Daoy (cell line): ENCODE measurements around the gene RNU1-2. TPM values are rescaled to one million over a fixed set of nuclear protein-coding genes. Genes with fewer than 3 reads are reported as not detected.
"Not testable (repeated sequence)": the region's sequence is repeated elsewhere in the genome, so short reads cannot be mapped to it uniquely, and the experiment has no call there.

Experiments used
- DNase-seq: peaks from one replicate; pipeline ENCODE4 v3.0.0-alpha.2; 2015; ENCODE audit warnings: low read depth
- total RNA-seq: library from RNA; depleted of rRNA; stranded (reverse); fragments of >200 nt; shearing (Covaris generic); gene quantifications from 2 replicates; pipeline ENCODE4 v1.2.3, GENCODE V29; 2014

RNU1-2 gene
- total RNA-seq, 1 experiment from 2014 or later: 832 TPM

DNA sequence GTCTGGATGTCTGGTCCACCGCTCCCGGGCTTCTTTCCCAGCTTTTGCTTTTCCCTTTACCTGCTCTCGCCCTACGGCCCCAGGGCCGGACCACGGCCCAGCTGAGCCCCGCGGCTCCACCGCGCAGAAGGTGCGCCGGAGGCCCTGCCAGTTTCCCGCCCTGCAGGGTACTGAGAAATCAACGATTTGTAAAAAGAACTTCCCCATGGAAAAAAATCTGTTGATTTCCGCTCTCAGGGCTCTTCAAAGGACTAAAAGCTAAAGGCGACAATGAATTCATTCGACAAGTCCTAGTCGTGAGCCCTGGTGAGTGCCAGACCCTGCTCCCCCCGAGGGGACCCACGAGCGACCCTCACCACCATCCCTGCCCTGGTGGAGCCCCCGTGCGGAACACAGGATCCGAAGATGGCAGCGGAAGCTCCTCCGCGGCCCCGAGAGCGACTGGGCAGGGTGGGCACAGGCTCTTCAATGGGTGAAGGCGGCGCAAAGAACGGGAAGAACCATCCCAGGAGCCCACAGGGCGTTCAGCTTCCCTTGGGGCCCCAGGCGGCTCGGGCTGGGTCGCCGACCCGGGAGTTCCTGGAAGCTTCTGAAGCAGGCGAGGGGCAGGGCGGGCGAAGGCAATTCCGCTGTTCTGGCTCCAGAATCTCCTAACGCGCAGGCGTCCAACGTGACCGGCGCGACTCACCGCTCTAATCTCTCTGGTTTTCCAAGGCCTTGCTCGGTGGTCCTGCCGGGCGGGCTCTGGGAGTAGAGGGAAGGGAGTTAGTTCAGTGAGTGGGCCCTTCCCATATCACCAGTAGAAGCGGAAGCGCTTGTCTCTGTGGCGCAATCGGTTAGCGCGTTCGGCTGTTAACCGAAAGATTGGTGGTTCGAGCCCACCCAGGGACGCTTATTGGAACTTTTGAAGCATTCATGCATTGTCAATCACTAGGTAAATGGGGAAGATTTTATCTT lies 6.6 kb upstream of the RNU1-2 start:
- DNase-seq: peak; percentile 83

DNA sequence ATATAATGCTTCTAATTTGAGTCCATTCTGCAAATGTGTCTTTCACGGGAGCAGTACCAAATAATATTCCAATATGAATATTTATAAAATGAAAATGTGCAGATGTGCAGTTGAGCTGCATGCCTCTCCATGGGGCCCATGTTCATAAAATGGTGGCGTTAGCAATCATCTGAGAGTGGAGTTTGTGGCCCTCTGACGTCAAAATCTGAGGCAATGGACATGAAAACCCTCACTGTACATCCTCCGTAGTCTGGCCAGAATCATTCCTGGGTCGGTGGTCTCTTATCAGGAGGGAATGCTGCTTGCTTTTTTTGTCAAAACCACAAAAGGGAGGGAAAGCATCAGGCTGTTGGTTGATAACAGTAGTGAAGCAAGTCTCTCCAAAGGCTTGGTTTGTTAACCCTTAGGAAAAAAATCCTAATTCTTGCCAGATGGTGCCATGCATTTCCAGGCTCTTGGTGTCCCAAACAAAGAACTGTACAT lies 5.2 kb upstream of the RNU1-2 start:
- not testable (repeated sequence) for DNase-seq

DNA sequence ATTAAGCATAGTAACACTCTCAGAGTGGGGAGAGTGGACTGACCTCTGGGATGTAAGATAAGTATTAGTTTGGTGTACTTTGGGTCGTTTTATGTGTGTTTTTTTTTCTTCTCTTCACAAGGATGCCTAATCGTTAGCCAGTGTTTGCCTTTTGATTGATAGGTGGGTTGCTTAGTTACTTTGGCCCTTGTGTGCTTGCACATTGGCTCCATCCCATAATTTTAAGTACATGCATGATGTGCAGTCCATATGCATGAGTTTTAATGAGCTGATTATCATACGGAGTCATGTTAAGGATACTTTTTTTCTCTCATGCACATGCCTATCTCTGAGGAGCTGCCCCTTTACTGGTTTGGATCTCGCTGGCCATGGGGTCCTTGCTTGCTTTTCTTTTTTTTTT lies 4.7 kb upstream of the RNU1-2 start:
- DNase-seq: not testable (repeated sequence)

DNA sequence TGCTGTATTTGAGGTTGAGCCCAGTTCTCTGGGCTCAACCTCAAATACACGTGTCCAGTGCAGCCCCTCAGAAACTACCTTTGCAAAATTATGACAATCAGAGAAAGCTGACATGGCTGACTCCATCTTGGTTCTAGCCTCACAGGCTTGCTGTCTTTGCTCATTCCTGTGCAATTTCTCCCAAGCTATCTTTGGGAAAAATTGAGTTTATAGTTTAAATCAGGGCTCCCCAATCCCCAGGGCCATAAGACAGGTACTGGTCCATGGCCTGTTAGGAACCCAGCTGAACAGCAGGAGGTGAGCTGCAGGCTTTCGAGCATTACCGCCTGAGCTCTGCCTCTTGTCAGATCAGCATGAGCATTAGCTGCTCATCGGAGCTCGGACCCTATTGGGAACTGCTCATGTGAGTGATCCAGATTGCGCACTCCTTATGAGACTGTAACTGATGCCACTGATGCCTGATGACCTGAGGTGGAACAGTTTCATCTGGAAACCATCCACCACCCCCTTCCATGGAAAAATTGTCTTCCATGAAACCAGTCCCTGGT lies 2.7 kb upstream of the RNU1-2 start:
- not testable (repeated sequence) for DNase-seq

DNA sequence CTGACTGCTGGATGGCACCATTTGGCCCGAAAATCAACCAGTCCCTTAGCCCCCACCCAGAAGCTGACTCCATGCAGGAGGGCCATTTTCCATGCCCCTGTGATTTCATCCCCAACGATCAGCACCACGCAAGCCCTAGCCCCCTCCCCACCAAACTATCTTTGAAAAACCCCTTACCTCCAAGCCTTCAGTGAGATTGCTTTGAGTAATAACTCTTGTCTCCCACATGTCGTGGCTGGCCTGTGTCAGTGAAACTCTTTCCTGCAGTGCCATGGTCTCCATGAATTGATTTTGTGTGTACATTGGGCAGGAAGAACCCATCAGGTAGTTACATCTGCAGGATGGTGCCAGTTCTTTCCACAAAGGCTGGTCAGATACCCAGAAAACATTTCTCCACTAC lies 2.0 kb upstream of the RNU1-2 start:
- DNase-seq: not testable (repeated sequence)

DNA sequence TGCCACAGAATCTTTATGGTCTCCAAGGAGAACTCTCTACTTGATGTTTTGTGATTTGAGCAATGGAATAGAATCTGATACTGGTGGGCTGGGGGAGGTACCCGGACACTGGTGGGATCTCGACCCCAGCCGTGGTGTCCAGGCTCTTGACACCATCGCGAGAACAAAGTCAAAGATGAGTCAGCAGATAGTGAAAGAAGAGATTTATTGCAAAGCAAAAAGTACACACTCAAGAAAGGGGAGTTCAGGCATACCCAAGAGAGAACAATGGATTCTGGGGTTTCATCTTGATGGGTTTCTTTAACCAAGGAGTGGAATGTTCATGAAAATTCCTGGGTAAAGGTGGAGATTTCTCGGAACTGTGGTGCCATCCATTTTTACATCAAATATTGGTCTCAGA lies 1.4 kb upstream of the RNU1-2 start:
- DNase-seq: not testable (repeated sequence)

DNA sequence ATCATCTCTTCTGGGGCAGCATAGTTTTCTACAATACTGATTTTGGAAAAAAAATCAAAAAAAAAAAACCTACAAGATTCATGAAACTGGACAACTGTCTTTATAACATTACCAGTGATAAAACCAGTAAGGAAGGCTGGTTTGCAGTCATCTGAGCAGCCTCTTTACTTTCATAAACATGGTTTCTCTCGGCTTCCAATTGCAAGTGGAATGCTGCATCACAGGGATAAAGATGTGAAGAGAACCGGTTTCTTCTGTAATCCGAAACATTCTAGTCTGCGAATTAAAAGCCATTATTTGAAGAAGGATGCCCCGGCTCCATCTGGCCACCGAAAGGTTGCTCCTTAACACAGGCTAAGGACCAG lies 565 bp upstream of the RNU1-2 start:
- DNase-seq: not testable (repeated sequence)

DNA sequence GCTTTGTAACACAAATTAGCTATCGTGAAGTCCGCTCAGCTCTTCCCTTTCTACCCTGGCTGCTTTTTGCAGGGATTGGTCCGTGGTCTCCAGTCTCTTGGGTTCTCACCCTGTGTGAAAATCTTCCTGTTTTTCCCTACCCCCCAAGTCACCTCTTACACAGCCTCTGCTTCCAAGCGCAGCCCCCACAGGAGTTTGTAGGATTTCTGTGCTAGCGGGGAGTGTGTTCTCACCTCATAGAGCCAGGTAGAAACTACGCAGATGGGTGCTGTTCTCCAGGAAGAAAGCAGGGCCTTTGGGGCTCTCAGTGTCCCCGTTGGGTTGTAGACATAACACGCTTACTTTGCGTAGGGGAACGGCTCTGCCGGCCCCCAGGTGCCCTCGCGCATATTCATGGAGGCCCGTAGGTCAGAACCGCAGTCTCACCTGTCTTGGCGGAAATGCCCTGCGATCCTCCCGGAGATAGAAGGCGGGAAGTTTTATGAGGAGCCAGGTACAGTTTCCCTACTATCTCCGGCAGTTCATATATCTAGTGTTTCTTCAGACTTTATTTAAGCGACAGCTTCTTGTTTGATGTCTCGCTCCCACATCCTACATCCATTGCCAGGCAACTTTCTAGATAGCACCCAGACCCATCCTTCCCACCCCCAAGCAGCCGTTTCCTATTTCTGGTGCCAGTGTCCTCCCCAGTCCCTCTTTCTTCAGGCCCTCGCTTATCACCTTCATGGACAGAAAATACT lies 706 bp downstream of the RNU1-2 start:
- DNase-seq: peak; percentile 99

DNA sequence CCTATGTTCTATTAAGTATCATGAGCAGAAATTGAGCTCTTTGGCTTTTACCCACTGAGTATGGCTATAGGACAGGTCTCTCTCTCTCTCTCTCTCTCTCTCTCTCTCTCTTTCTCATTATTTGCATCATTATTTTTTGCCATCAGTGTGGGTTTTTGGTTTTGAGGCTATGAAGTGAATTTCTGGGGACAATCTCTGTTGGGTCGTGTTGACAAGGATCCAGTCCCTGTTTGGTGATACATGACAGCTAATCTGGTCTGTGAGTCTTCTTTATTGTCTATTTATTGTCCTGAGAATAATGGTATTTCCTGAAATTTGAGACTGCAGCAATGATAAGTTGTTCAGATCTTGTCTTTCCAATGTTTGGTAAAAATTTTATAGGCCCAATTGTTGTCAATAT lies 1.9 kb downstream of the RNU1-2 start:
- not testable (repeated sequence) for DNase-seq

DNA sequence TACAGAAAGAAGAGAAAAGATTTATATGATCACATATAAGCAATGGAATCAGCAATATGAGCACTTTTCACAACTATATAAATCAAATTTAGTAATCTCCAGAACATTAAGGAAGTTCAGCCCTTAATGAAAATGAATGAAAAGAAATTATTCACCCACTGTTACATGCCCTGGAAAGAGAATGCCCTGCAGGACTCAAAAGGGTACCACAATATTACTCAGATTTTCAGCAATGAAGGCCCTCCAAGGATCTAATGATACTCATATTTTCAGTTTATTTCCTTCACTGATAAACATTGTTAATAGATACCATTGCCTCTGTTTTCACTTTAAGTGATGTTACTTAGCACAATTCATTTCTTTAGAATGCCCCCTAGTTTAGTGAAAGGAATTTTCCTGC lies 2.5 kb downstream of the RNU1-2 start:
- not testable (repeated sequence) for DNase-seq

DNA sequence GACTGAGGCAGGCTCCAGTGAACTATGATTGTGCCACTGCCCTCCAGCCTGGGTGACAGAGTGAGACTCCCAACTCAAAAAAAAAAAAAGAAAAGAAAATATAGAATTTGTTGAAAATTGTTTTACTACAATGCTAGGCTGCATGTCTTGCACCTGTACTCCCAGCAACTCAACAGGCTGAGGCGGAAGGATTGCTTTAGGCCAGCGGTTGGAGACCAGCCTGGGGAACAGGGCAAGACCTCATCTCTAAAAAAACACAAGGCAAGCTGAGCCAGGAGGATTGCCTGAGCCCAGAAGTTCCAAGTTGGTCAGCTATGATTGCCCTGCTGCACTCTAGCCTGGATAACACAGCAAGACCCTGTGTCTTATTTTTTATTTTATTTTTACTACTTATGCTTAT lies 3.2 kb downstream of the RNU1-2 start:
- DNase-seq: not testable (repeated sequence)

DNA sequence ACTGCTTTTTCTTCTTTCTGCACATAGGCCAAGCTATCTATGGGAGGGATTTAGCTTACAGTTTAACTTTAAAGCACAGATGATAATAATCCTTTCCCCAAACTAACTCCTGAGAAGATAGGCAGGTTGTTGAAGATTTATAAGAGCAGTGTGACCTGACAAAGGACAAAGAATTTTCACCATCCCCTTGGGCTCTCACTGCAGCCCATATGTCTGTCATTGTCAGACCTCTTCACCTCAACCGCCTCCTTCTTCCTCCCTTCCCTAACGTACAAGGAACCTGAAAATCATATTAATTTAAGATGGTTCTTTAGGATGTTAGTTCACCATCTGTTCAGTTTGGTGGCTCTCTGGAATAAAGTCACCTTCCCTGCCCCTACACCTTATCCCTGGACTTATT lies 5.0 kb downstream of the RNU1-2 start:
- DNase-seq: no peak

DNA sequence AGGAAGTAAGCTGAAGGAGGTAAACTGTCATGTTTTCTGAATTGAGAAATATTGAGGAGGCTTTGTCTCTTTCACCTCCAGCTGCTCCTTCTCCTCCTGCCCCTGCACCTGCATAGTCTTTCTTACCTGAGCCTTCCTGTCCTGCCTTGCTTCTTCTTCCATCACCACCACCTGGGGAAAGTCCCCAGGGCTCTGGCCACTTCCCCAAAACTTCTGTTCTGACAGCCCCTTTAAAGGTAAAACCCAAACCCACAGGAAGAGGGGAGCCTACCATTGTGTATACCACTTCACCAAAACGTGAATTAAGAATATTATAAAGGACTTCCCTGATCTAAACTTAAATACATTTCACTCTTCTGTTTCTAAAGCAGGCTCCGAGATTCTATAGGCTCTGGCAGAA lies 5.6 kb downstream of the RNU1-2 start:
- DNase-seq: not testable (repeated sequence)

DNA sequence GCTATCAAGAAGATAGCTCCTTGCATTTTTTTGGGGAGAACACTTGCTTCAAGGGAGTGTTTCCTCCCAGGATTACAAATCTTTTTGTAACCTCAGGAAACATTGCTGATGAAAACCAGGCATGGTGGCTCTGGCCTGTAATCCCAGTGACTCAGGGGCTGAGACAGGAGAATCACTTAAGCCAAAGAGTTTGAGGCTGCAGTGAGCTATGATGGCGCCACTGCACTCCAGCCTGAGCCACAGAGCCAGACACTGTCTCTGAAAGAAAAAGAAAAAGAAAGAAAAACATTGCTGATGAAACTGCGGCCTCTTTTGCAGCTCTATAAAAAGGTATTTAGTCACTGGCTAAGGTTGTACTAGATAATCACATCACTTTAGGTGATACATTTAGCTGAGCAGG lies 7.3 kb downstream of the RNU1-2 start:
- DNase-seq: peak; percentile 70

DNA sequence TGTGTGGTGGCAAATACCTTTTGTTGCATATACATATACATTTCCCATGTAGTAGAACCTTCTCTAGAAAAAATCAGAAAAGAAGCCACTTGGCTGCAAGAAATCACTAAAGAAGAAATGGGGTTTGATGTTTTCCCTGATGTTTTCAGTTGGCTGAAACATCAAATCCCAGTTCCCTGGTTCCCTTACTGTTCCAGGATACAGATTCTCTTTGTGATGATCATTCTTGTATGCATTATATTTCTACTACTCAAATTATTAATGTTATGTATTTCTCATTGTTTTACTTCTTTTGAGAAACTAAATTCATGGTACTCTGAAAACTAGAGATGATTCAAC lies 7.6 kb downstream of the RNU1-2 start:
- DNase-seq: no peak

DNA sequence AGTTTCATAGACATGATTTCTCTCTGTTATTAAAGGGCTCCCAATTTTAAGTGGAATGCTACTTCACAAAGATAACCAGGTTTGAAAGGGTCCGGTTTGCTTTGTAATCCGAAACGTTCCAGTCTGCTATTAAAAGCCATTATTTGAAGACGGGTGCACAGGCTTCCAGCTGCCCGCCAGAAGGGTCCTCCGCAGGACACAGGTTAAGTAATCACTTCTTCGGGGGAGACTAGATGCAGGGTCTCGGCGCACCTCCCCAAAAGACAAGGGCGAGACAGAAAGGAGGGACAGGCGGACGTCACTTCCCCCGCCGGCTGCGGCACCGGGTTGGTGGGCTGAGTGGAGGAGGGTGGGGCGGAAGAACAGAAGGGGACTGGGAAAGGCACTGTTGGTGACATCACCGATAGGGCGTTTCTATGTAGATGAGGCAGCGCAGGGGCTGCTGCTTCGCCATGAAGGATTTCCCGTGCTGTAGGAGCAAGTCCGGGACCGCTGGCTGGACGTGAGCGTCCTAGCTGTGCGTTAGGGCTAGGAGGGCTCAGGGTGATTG lies 8.9 kb downstream of the RNU1-2 start:
- DNase-seq: peak; percentile 100

DNA sequence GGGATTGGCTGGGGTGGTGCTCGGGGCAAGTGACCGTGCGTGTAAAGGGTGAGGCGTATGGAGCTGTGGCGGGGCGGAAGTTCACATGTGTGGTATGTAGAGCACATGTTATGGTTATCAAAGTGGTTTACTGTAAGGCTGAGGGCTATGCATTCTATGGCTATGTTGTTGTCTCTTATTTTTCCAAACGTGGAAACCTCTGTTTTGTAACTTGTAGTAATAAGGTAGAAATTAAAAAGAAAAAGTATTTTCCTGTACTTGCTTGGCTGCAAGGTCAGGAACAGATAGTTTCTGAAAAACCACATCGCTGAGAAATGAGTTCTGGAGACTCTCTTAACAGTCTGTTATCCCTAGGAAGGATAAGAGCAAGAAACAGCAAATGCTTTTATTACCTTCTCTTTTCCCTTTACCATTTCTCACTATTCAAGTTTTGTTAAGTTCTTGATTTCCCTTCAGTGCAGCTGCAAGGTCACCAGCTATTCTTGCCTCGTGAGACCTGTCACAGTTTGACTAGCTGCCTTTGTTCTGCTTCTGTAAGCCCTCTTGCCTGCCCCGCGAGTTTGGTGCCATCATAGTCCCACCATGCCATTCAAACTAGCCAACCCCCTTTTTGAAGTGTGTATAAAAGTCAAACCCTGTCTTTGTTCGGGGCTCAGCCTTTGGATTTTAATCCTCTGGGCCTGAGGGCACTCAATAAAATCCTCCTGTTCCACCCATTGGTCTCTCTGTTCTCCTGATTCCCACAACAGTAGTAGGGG lies 9.5 kb downstream of the RNU1-2 start:
- peak; percentile 94 for DNase-seq

DNA sequence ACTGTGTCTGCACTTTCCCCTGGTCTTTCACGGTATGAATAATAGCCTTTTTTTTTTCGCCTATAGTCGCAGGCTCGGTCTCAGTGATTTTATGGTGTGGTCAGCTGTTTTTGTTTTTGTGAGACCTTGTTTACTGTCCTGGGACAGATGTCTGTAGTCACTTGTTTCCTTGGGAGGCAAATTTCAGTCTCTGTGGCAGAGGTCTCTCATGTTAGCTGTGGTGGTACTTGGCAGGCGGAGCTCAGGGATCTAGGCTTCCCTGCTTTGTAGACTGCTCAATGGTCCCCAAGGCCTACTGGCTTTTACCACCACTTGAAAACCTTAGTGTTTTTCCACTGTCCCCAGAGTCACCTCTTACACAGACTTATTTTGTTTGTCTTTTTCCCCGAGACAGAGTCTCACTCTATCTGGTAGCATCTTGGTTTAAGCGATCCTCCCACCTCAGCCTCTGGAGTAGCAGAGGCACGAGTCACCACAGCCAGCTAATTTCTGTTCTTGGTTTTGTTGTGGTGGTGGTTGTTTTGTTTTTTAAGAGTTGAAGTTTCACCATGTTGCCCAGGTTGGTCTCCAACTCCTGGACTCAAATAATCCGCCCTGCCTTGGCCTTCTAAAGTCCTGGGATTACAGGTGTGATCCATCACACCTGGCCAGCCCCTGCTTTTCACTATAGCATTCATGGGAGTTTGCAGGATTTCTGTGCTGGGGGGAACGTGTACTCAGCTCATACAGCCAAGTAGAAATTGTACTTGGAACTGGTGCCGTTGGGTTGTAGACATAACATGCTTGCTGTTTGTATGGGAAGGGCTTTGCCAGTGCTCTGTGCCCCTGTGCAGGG lies 10.3 kb downstream of the RNU1-2 start:
- DNase-seq: no peak

DNA sequence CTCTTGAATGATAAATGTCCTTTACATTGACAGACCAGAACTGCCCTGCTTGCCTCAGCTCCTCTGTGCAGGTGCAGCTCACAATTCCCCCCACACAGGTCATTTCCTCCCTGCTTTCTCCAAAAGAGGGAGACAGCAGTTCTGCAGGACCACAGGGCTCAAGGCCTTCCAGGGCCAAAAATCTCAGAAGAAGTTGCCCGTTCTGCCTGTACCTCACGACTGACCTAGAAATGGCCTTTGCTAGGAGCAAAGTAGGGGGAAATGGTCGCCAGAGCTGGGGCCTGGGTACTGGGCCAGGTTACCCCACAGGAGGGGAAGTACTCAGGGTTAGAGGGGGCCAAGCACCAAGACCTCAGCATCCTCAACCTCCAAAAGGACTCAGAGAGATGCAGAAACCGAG lies 11.1 kb downstream of the RNU1-2 start:
- DNase-seq: no peak
